Stimulated activated CD4-positive, alpha-beta T cell treated with anti-CD3 and anti-CD28 coated beads, Interleukin-1b, Interleukin-23, amount 100 ng/mL, for 1 hour (primary cell): Measurements from ENCODE around the gene TIMM10.
"Not testable (repeated sequence)": the region's sequence is repeated elsewhere in the genome, so short reads cannot be mapped to it uniquely, and the experiment has no call there.

Source experiments
- DNase-seq, 2 donors: peaks; one replicate each; pipeline ENCODE4 v3.0.0-alpha.2; 2020; ENCODE audit warnings: low read depth in 2 of 2

Gene TIMM10

DNA sequence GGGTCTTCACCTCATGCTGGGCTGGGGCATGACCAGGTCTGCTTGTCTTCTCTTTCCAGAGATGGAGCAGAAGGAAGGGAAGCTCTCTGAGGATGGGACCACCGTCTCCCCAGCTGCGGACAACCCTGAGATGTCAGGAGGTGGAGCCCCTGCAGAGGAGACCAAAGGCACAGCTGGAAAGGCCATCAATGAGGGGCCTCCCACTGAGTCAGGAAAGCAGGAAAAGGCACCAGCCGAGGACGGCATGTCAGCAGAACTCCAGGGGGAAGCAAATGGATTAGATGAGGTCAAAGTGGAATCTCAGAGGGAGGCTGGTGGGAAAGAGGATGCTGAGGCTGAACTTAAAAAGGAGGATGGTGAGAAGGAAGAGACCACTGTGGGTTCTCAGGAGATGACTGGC is 12.0 kb upstream of the TIMM10 start:
- no peak for DNase-seq

- no peak for DNase-seq
These were observed 10.6 kb upstream of the TIMM10 start for GRCh38 chr11:57541169-57541568.

DNA sequence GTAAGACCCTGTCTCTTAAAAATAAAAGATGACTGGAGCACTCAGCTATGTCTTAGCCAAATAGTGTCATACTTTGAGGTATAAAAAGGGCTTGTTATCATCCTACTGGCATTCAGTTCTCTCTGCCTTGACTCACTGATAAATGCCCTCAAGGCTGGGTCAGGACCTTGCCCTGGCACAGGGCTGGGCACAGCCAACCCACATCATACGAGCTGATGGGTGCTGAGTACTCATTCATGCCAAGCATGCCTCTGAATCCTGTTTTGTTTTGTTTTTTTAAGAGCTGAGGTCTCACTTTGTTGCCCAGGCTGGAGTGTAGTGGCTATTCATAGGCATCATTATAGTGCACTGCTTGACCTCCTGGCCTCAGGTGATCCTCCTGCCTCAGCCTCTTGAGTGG is 8.8 kb upstream of the TIMM10 start:
- DNase-seq, result no peak

DNA sequence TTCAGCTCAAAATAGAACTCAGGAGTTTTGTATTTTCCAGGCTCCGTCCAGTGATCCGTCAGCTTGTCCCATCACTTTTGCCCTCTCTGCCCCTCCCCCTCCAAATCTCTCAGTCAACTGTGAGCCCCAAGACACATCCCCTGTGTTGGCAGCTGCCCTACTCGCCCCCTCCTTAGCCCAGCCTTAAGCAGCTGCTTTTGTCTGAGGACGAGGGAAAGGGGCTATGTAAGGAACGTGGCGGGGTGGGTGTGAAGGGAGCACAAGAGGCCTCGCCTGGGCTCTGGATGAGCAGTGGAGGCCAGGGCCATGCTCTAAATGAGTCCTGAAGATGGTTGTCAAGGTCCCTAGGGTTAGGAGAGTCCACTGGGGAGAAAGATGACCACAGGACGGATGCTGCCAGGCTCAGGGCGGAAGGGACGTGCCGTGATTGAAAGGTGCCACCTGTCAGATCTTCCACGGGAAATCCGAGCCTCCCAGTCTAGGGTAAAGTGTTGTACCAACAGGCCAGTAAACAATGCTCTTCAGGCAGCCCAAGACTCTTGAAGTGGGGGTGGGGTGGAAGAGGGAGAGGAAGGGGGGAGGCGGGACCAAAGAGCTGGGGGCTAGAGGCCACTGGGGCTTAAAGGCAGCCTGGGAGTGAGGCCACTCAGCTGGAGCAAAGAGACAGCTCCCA is 6.5 kb upstream of the TIMM10 start, which contains the start of gene SMTNL1:
Gene SMTNL1, plus strand, starts transcription at position 649 of the 673 bp plus-strand sequence. CDS start 5,048 bp downstream, outside the sequence.
- no peak for DNase-seq

GRCh38 chr11:57534449-57534848 is 3.9 kb upstream of the TIMM10 start:
- DNase-seq, result not testable (repeated sequence)

DNA sequence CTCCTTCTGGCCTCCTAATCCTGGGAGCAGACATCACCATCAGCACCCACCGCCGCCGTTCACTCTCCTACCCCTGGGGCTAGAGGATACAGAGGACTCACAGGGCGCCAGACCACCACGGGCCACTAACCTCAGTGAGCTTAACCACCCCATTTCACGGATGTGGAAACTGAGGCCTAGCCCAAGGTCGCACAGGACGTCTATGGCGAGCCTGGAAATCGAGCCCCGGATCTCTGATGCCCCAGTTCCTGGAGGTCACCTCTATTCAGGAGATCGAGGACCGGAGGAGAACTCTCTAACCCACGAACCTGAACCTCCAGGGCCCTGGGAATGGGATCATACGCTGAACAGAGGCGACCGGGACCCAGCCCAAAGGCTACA is 349 bp downstream of the TIMM10 start:
- DNase-seq, result no peak

DNA sequence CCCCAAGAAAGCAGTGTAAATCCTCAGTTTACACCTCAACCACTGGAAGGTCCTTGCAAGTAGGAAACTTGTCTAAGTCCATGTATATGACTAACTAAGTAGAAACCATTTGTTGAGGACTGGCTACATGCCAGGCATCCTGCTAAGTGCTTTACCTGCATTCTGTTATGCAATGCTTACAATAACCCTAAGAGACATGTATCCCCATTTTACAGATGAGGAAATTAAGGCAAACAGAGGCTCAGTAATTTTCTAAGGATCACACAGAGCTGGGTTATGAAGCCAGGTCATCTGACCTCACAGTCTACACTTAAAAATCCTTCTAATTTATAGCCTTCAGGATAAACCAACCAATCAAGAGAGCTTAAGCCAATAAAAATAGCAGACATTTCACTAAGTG is 1.5 kb downstream of the TIMM10 start:
- DNase-seq, result no peak

GRCh38 chr11:57527056-57527631 is 3.4 kb downstream of the TIMM10 start:
- peak; percentile 36 to 64 for DNase-seq

- no peak for DNase-seq
These were observed 7.1 kb downstream of the TIMM10 start for GRCh38 chr11:57523419-57523818.

- DNase-seq, result no peak
These were observed 9.4 kb downstream of the TIMM10 start for GRCh38 chr11:57521116-57521515.

DNA sequence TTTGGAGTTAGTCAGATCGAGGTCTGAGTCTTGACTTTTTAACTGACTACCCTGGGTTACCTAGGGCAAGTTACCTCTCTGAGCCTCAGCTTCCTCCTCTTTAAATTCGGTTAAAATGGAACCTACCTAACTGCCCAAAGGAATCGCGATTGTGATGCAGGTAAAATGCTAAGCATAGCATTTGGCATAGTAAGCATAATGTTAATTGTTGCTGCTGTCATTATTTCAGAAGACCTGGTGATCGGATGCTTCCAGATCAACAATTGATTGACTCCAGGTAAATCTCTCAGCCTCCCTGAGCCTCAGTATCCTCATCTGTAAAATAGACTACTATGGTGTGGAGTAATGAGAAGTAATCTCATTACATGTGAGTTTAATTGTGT is 14.5 kb downstream of the TIMM10 start:
- DNase-seq, result no peak

- no peak for DNase-seq
These were observed 15.1 kb downstream of the TIMM10 start, which contains the start of gene SLC43A1 for GRCh38 chr11:57515332-57516060. SLC43A1 (minus strand) TSS chr11:57515702; CDS start chr11:57514111, 1,591 bp downstream.

- DNase-seq, result peak in 1 of 2 donors; percentile 21
These were observed 15.8 kb downstream of the TIMM10 start for GRCh38 chr11:57514538-57515331.

DNA sequence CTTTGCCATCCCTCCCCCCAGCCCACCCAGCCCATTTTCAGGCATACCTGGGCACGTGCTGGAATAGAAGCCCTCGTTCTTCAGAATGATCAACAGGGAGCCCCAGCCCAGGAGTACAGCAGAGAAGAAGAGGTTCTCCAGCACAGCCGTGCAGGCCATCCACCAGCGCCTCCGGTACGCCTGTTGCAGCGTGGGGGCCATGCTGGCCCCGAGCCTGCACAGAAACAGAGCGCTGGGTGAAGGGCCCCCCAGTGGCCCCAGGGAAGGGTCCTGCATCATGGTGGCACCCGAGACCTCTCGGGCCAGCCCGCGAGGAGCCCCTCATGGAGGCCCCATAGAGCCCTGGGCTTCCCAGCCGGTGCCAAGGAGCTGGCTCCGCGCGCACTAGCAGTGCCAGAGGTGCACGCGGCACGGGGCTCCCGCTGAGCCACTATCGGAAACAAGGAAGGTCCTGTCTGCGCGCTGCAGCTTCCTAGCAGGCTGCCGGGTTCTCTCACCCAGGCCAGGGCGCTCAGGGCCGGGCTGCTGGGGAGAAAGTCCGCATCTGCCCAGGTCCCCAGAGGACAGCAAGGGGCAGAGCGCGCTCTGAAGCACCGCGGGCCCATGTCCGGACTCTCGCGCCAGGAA is 16.5 kb downstream of the TIMM10 start:
- no peak for DNase-seq

- DNase-seq, result no peak
These were observed 17.1 kb downstream of the TIMM10 start for GRCh38 chr11:57513452-57513795.

DNA sequence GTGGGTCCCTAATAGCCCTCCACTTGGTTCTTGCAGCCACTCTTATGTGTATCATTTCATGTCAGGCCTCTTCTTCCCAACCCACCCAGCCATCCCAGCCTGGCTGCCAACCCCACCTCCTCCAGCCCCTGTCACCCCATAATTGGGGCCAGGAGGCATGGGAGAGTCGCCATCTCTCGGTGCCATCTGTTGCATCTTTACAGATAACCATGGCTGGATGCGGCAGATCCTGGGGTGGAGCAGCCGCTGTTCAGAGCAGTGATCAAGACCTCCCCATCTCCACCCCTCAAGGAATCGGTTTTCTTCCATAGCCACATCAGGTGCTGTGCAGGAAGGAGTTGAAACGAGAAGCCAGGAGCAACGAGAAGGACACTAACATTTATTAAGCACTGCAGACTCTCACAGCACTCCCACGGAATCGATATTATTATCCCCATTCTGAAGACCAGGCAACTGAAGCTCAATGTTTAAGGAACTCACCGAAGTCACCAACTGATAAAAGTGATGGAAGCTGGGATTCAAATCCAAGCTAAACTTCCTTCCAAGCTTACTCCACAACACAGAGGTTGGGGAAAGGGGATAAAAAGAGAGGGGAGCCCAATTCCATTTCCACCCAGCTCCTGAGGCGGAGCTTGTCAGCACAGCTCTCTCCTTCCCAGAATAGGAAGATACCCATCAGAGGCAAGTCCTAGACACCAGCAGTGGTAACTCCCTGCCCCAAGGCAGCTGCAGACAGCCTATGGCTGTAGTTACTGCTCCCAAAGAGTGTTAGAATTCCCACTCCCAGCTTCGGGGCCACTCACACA is 17.7 kb downstream of the TIMM10 start:
- no peak for DNase-seq

DNA sequence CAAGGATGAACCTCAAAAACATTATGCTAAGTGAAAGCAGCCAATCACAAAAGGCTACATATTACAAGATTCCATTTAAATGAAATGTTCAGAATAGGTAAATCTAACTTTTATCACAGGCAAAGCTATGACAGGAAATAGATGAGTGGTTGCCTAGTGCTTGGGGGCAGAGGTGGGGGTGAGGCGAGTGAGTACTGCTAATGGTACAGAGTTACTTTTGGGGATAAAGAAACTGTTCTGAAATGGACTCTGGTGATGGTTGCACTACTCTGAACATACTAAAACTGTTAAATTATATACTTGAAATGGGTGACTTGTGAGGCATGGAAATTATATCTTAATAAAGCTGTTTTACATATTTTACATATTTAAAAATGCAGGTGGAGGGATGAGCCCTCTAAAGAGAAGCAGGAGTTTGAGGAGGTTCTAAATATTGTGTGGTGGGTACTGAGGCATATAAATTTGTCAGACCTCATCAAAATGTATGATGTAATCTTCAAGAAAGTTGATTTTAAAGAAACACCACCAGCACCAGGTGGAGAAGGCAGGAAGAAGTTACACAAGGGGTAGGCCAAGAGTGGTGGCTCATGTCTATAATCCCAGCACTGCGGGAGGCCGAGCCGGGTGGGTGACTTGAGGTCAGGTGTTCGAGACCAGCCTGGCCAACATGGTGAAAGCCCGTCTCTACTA is 18.7 kb downstream of the TIMM10 start:
- no peak for DNase-seq

DNA sequence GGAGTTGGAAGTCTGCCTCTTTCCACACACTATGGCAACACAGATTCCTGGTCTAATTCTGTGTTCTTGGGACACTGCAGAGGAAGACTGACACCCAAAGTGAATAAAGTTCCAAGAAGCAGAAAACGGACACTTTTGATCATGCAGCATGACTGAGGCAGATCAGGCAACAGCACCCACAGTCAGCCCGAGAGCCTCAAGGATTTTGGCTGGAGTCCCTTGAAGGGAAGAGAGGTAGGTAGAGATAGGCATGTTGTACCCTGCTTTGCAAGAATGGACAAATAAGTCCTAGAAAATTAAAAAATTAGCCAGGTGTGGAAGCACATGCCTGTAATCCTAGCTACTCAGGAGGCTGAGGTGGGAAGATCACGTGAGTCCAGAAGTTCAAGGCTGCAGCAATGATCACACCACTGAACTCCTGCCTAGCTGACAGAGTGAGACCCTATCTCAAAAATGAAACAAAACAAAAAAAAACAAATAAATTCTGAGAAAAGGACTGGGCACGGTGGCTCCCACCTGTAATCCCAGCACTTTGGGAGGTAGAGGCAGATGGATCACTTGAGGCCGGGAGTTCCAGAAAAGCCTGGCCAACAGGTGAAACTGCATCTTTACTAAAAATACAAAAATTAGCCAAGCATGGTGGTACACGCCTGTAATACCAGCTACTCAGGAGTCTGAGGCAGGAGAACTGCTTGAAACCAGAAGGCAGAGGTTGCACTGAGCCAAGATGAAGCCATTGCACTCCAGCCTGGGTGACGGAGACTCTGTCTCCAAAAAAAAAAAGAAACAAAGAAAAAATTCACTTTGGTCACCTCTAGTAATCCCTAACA is 22.0 kb downstream of the TIMM10 start:
- DNase-seq, result no peak

DNA sequence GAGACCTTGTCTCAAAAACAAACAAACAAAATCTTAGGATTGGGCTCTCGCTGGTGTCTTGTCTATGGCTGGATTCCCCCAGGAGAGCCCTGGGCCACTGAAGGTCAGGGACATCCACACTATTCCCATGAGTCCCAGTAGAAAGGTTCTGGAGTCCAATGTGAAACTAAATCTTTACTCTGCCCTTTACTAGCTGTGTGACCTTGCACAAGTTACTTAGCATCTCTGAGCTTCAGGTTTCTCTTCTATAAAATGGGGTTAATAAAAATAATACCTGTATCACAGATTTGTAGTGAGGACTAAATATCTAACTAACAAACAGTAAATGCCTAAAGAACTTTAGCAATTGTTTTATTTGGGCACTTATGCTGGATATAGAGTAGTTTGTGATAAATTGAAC is 24.0 kb downstream of the TIMM10 start:
- DNase-seq, result no peak
